GM12874 (cell line): ENCODE measurements around the gene BLOC1S3.

ENCODE experiments used
- TF ChIP-seq, protein P1 (sequence below): IDR thresholded peaks from 2 replicates; pipeline ENCODE4 v1.5.1; 2011; ENCODE audit warnings: low read depth, mild to moderate bottlenecking, control low read depth, low read length, moderate library complexity; ENCODE audit not compliant: insufficient read depth

The BLOC1S3 gene

DNA sequence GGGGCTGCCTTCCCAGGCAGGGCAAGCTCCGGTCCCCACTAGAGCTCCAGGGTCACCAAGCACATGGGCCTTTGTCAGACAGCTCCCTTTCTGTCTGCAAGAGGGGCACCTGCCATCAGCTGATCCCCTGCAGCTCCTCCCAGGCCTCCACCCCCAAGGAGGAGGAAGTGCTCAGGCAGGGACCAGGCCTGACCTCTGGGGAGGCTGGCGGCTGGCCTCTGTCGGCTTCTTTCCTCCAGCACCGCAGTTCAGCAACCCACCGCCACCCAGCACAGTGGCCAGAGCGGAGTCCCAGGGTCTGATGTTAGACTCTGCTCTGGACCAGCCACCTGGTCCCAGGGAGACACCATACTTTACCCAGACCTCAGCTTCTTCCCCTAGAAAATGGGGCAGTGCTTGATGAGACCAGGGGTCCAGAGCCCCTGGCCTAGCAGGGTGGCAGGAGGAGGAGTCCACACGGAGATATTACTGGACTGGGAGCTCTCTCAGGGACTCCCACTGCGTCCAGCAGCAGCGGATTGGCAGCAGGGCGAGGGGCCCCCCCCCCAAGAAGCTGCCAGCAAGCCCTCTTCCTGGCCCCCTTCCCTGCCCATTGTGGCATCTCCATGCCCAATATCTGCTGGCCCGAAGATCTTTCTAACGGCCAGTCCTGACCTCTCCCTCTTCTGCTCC lies 41.9 kb upstream of the BLOC1S3 start:
- TF ChIP-seq, protein P1, sequence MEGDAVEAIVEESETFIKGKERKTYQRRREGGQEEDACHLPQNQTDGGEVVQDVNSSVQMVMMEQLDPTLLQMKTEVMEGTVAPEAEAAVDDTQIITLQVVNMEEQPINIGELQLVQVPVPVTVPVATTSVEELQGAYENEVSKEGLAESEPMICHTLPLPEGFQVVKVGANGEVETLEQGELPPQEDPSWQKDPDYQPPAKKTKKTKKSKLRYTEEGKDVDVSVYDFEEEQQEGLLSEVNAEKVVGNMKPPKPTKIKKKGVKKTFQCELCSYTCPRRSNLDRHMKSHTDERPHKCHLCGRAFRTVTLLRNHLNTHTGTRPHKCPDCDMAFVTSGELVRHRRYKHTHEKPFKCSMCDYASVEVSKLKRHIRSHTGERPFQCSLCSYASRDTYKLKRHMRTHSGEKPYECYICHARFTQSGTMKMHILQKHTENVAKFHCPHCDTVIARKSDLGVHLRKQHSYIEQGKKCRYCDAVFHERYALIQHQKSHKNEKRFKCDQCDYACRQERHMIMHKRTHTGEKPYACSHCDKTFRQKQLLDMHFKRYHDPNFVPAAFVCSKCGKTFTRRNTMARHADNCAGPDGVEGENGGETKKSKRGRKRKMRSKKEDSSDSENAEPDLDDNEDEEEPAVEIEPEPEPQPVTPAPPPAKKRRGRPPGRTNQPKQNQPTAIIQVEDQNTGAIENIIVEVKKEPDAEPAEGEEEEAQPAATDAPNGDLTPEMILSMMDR: no peak

DNA sequence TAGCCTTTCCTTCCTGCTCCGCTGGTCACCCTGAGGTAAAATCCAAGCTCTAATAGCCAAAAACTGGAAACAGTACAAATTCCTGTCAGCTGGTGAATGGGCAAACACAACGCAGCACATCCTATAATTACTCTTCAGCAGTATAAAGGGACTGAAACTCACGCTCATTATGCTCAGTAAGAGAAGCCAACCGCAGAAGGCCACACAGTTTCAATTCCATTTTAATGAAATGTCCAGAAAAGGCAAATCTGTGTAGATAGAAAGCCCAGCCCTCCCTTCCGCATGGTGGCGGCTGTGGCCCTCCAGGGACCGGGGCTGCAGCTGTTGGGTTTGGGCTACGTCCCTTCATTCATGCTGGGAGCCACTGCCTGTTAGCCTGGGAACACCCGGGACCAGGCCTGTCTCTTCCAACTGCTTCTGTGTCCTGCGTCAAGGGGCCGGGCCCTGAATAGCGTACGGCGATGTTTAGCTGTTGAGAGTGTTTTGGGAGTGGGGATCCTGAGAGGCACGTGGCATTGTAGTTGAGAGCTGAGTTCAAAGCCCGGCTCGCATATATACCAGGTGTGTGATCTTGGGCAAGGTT lies 41.3 kb upstream of the BLOC1S3 start:
- TF ChIP-seq, protein P1: no peak

DNA sequence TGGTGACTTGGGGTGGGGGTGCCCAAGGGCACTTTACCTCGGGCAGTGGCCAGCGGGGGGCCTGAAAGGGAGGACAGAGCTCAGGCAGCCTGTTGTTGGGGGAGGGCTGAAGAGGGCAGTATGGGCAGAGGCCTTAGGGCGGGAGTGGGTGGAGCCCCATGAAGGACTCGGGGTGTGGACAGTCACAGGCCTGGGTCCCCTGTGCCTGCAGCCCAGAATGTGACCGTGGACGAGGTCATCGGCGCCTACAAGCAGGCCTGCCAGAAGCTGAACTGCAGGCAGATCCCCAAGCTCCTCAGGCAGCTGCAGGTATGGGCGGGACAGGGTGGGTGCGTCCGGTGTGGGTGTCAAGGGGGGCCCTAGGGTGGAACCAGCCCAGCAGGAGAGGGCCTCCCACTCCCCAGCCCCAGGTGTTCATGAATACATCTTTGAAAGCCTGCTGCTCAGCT lies 40.3 kb upstream of the BLOC1S3 start:
- TF ChIP-seq, protein P1: no peak

DNA sequence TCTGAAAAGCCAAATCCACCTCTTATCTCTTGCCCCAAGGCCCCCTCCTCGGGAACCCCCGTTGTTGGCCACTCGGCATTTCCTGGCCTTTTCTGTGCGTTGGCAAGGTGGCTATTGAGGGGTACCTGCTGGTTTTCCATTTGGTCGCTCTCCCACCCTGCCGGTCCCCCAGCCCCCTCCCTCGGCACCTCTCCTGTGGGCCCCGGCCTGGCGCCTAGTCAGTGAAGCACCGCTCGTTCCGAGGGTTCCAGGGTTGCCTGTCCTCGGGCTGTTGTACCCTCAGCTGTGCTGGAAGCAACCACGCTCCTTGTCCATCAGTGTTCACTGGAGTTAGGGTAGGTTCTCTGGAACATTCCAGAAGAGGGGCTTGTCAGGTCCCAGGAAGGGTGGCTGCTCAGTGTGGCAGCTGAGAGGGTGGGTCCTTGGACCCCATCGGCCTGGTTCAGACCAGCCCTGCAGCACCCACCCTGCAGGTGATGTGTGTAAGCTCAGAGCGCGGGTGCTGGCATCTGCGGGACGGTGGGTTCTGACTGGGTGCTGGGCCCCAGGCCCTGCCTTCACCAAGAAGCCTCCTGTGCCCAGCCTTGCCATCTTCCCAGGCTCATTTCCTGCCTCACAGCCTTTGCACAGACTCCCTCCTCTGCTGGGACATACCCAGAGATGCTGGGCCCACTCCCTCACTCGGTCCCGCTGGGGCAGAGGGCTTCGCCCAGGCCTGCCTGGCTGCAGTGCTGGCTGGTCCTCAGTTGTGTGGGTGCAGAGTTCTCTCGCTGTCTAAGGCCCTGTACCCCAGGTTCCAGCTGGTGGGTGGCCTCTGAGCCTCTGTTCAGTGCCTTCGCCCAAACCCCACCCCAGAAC lies 39.1 kb upstream of the BLOC1S3 start:
- TF ChIP-seq, protein P1: no peak

GRCh38 chr19:45140144-45140503 lies 38.5 kb upstream of the BLOC1S3 start:
- TF ChIP-seq, protein P1: no peak

DNA sequence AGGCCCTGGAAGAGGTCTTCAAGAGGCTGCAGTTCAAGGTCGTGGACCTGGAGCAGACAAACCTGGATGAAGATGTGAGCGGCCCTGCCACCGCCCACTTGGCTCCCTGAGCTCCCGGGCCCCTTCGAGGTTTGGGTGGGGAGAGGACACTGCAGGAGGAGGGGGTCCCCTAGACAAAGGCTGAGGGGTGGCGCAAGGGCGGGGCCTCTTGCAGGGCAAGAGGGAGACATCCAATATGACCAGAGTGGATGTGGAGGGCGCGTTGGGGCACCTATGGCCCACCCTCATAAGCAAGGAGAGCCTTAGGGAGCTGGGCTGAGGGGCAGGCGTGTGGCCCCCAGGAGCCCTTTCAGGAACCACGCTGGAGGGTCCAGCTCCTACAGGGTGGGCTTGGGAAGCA lies 38.1 kb upstream of the BLOC1S3 start:
- TF ChIP-seq, protein P1: no peak

GRCh38 chr19:45141203-45141900 lies 37.2 kb upstream of the BLOC1S3 start:
- TF ChIP-seq, protein P1: no peak
